Central memory CD4-positive, alpha-beta T cell (primary cell): ENCODE results near the gene ZNF837.
A peak's percentile ranks its signal among the peaks of the same experiment; 100 is the strongest.
"Not testable (repeated sequence)": the region's sequence is repeated elsewhere in the genome, so short reads cannot be mapped to it uniquely, and the experiment has no call there.

Experiments
- DNase-seq: peaks from one replicate; pipeline ENCODE4 v3.0.0; 2022
- total RNA-seq, 3 experiments: gene quantifications; one replicate each; lab custom pipeline; 2026; lab: John Stamatoyannopoulos, UW

ZNF837 gene
- 1.8 to 8.2 (median 3.7) reads per million in 3 experiments for total RNA-seq

GRCh38 chr19:58380662-58381459 lies at the start of gene ZNF837:
Gene ZNF837 (minus strand): TSS chr19:58381030. CDS start chr19:58369332, 11,698 bp downstream.
- DNase-seq: peak; percentile 99

- DNase-seq: no peak
Observed at GRCh38 chr19:58429745-58430144, 48.9 kb upstream of the ZNF837 start.

GRCh38 chr19:58428617-58429016 lies 47.8 kb upstream of the ZNF837 start:
- DNase-seq: no peak

GRCh38 chr19:58417071-58417470 lies 36.2 kb upstream of the ZNF837 start:
- no peak for DNase-seq

GRCh38 chr19:58416604-58417003 lies 35.8 kb upstream of the ZNF837 start:
- no peak for DNase-seq

- DNase-seq: no peak
Observed at GRCh38 chr19:58409010-58409790, 28.4 kb upstream of the ZNF837 start.

GRCh38 chr19:58408152-58409009 lies 27.6 kb upstream of the ZNF837 start, which contains the start of gene ZNF584:
Gene ZNF584 (plus strand): TSS chr19:58408649. CDS start chr19:58409148, 499 bp downstream.
- peak; percentile 93 for DNase-seq

GRCh38 chr19:58407658-58408151 lies 26.9 kb upstream of the ZNF837 start:
- DNase-seq: no peak

GRCh38 chr19:58406818-58407657 lies 26.2 kb upstream of the ZNF837 start:
- no peak for DNase-seq

GRCh38 chr19:58403920-58404478 lies 23.2 kb upstream of the ZNF837 start:
- not testable (repeated sequence) for DNase-seq

GRCh38 chr19:58401840-58402421 lies 21.1 kb upstream of the ZNF837 start:
- DNase-seq: no peak

- DNase-seq: peak; percentile 99
Observed at GRCh38 chr19:58400916-58401839, 20.3 kb upstream of the ZNF837 start.

GRCh38 chr19:58400316-58400915 lies 19.6 kb upstream of the ZNF837 start:
- no peak for DNase-seq

- DNase-seq: no peak
Observed at GRCh38 chr19:58399903-58400302, 19.1 kb upstream of the ZNF837 start.

GRCh38 chr19:58398545-58398944 lies 17.7 kb upstream of the ZNF837 start:
- DNase-seq: no peak

GRCh38 chr19:58398087-58398486 lies 17.3 kb upstream of the ZNF837 start:
- no peak for DNase-seq

GRCh38 chr19:58397533-58398037 lies 16.8 kb upstream of the ZNF837 start:
- no peak for DNase-seq

- no peak for DNase-seq
Observed at GRCh38 chr19:58396691-58397532, 16.1 kb upstream of the ZNF837 start.
